Sigmoid colon (tissue), 4 donors: Measurements from ENCODE around the gene SKOR1.

Source experiments
- POLR2A ChIP-seq, 2 donors: fragments of 450-650 bp; IDR thresholded peaks; one replicate each; pipeline ENCODE4 v1.6.1; 2016; ENCODE audit warnings: antibody characterized with exemption in 2 of 2, mild to moderate bottlenecking in 2 of 2, moderate library complexity in 2 of 2
- POLR2AphosphoS5 ChIP-seq, 4 donors: sonication (generic); formaldehyde crosslinking; IDR thresholded peaks; one replicate each; pipeline ENCODE4 v1.6.1; 2017; ENCODE audit warnings: antibody characterized with exemption in 4 of 4
- TF ChIP-seq, protein P1 (sequence below), 4 experiments: fragments of 450-650 bp in 3 of 4; fragments of 200-600 bp in 1 of 4; IDR thresholded peaks; one replicate each; pipeline ENCODE4 v1.5.1; 2016 to 2019; ENCODE audit warnings: antibody characterized with exemption in 4 of 4, mild to moderate bottlenecking in 3 of 4, moderate library complexity in 2 of 4

DNA sequence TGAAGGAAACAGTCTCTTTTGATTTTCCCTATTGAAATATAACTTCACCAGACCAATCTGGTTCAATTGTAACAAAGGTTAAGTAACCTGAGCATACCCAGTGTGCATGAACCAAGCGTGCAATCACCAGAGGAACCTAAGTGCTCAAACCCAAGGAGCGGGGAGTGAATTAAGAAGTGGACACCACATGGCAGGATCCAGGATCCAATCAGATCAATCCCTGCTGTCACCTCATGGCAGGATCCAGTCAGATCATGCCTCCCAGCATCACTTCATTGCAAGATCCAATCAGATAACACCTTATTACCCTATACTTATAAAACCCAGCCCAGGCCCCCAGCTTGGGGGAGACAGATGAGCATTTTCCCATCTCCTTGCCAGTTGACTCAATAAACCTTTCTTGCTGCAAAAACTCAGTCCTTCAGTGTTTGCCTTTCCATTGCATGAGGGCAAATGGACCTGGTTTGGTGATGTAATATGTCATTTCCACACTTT lies 53.5 kb downstream of the SKOR1 start:
- TF ChIP-seq, protein P1, sequence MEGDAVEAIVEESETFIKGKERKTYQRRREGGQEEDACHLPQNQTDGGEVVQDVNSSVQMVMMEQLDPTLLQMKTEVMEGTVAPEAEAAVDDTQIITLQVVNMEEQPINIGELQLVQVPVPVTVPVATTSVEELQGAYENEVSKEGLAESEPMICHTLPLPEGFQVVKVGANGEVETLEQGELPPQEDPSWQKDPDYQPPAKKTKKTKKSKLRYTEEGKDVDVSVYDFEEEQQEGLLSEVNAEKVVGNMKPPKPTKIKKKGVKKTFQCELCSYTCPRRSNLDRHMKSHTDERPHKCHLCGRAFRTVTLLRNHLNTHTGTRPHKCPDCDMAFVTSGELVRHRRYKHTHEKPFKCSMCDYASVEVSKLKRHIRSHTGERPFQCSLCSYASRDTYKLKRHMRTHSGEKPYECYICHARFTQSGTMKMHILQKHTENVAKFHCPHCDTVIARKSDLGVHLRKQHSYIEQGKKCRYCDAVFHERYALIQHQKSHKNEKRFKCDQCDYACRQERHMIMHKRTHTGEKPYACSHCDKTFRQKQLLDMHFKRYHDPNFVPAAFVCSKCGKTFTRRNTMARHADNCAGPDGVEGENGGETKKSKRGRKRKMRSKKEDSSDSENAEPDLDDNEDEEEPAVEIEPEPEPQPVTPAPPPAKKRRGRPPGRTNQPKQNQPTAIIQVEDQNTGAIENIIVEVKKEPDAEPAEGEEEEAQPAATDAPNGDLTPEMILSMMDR (IDR thresholded peaks at IDR 0.05): no peak
- TF ChIP-seq POLR2A (IDR thresholded peaks at IDR 0.05): no peak
- TF ChIP-seq POLR2AphosphoS5 (IDR thresholded peaks at IDR 0.05): no peak
